ENCODE measurements around the gene FGD3. TPM values are rescaled to one million over a fixed set of nuclear protein-coding genes. Genes with fewer than 3 reads are reported as not detected.
A peak's percentile ranks its signal among the peaks of the same experiment; 100 is the strongest.

The FGD3 gene
- total and polyA plus RNA-seq, 9 of the 15 experiments (the other 6 are each of a cell fraction or from before 2014, with no cell fraction given), result 0.07 to 1.3 (median 0.29) TPM

- TF ChIP-seq, protein P1, sequence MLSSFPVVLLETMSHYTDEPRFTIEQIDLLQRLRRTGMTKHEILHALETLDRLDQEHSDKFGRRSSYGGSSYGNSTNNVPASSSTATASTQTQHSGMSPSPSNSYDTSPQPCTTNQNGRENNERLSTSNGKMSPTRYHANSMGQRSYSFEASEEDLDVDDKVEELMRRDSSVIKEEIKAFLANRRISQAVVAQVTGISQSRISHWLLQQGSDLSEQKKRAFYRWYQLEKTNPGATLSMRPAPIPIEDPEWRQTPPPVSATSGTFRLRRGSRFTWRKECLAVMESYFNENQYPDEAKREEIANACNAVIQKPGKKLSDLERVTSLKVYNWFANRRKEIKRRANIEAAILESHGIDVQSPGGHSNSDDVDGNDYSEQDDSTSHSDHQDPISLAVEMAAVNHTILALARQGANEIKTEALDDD (IDR thresholded peaks at IDR 0.05), result peak; percentile 90
- peak; percentile 21; the same call in 1 of the 2 replicates for TF ChIP-seq TAL1 (IDR thresholded peaks at IDR 0.05)
- no peak for TF ChIP-seq PTBP1 (IDR thresholded peaks at IDR 0.05; ENCODE audit: low read depth, low read length)
- TF ChIP-seq, protein P2, sequence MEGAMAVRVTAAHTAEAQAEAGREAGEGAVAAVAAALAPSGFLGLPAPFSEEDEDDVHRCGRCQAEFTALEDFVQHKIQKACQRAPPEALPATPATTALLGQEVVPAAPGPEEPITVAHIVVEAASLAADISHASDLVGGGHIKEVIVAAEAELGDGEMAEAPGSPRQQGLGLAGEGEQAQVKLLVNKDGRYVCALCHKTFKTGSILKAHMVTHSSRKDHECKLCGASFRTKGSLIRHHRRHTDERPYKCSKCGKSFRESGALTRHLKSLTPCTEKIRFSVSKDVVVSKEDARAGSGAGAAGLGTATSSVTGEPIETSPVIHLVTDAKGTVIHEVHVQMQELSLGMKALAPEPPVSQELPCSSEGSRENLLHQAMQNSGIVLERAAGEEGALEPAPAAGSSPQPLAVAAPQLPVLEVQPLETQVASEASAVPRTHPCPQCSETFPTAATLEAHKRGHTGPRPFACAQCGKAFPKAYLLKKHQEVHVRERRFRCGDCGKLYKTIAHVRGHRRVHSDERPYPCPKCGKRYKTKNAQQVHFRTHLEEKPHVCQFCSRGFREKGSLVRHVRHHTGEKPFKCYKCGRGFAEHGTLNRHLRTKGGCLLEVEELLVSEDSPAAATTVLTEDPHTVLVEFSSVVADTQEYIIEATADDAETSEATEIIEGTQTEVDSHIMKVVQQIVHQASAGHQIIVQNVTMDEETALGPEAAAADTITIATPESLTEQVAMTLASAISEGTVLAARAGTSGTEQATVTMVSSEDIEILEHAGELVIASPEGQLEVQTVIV (CRISPR knock-in tag; IDR thresholded peaks at IDR 0.05; ENCODE audit: borderline replicate concordance), result no peak
- no peak for TF ChIP-seq KHSRP (IDR thresholded peaks at IDR 0.05)
- no peak for TF ChIP-seq GTF2A2 (tag; IDR thresholded peaks at IDR 0.05)
- TF ChIP-seq ZNF197 (CRISPR knock-in tag; IDR thresholded peaks at IDR 0.05; ENCODE audit: low read depth), result no peak
Measured at GRCh38 chr9:93064392-93065134, 117.2 kb downstream of the FGD3 start (continued).

All from K562 (cell line).